IPS DF 6.9 (cell line): ENCODE results near the gene SLC13A3.

Source experiments
- DNase-seq: peaks from one replicate; pipeline ENCODE4 v3.0.0-alpha.2; 2013; ENCODE audit warnings: low read depth, low spot score
- H3K27ac ChIP-seq: one replicate; pipeline ENCODE4 v1.5.1; 2013; ENCODE audit warnings: low read length, control low read depth
- H3K27me3 ChIP-seq: 2 replicates; pipeline ENCODE4 v1.6.1; 2013; ENCODE audit warnings: mild to moderate bottlenecking, low read length; ENCODE audit not compliant: control insufficient read depth, insufficient read depth
- H3K36me3 ChIP-seq: 2 replicates; pipeline ENCODE4 v1.6.1; 2013; ENCODE audit warnings: low read length; ENCODE audit not compliant: control insufficient read depth, insufficient read depth
- H3K4me1 ChIP-seq: 2 replicates; pipeline ENCODE4 v1.6.1; 2013; ENCODE audit warnings: low read length; ENCODE audit not compliant: control insufficient read depth, insufficient read depth
- H3K4me3 ChIP-seq: 2 replicates; pipeline ENCODE4 v1.5.1; 2013; ENCODE audit warnings: mild to moderate bottlenecking, low read length
- H3K9me3 ChIP-seq: 2 replicates; pipeline ENCODE4 v1.6.1; 2013; ENCODE audit warnings: low read length, inconsistent platforms; ENCODE audit not compliant: control insufficient read depth, insufficient read depth
- WGBS: extraction: QIAGEN DNeasy Blood & Tissue Kit; methylation state at CpG from one replicate; pipeline ENCODE4 v1.1.7; 2013; ENCODE audit warnings: mixed read lengths, missing lambda C conversion rate; ENCODE audit not compliant: insufficient read length, insufficient coverage; 5-methylcytosine and 5-hydroxymethylcytosine counted together

The SLC13A3 gene

GRCh38 chr20:46649965-46650542 lies 1.2 kb downstream of the SLC13A3 start:
- no peak for DNase-seq
- no CpG with 5 or more reads among the region's 9 CpGs for WGBS
- Histone ChIP-seq H3K4me3 (no peak overlapping the region), H3K27me3 (peaks cover 4% of the 10 kb centered on the region; the same call in 1 of the 2 replicates), H3K4me1 (peaks cover 2% of the 10 kb centered on the region; the same call in 1 of the 2 replicates), H3K36me3 (no peaks in the 10 kb centered on the region), H3K27ac (no peak overlapping the region), H3K9me3 (no peaks in the 10 kb centered on the region)

- Histone ChIP-seq H3K4me1 (peaks cover 2% of the 10 kb centered on the region; the same call in 1 of the 2 replicates), H3K36me3 (no peaks in the 10 kb centered on the region), H3K27ac (no peak overlapping the region), H3K9me3 (no peaks in the 10 kb centered on the region), H3K4me3 (no peak overlapping the region), H3K27me3 (peaks cover 4% of the 10 kb centered on the region; the same call in 1 of the 2 replicates)
- DNase-seq, result no peak
- no CpG with 5 or more reads among the region's 3 CpGs for WGBS
Measured at GRCh38 chr20:46649650-46649949, 1.7 kb downstream of the SLC13A3 start.

DNA sequence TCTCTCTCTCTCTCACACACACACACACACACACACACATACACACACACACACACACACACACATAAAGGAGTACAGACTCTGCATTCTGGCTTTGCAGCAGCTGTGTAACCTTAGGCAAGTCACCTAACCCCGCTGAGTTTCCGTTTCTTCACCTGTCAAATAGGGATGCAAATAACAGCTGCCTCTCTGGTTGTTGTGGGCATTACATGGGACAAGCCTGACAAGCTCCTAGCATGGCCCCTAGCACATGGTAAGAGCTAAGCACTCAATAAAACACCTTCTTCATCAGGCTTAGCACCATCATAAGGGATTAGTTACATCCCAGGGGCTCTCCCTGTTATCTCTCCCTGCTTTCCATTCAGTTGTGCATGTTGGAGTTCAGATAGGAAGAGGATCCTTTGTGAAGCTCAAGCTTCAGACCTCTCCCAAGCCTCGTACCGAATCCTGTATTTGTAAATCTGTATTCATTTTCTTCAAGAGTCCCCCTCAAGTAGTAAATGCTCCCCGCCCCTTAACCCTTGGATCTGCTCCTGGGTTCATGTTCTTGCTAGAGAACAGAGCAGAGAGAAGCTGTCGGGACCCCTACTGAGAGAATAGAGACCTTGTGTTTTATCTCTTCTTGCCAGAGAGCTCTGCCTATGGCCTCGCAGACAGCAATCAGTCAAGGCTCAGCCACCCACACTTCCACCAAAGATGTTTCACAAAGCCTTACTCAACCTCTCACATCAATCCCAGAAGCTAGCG lies 2.2 kb downstream of the SLC13A3 start:
- H3K27ac ChIP-seq, result no peak overlapping the region
- no peaks in the 10 kb centered on the region for H3K9me3 ChIP-seq
- DNase-seq, result no peak
- H3K27me3 ChIP-seq, result peaks cover 4% of the 10 kb centered on the region; the same call in 1 of the 2 replicates
- WGBS, result no CpG with 5 or more reads among the region's 8 CpGs
- peaks cover 2% of the 10 kb centered on the region; the same call in 1 of the 2 replicates for H3K4me1 ChIP-seq
- H3K36me3 ChIP-seq, result no peaks in the 10 kb centered on the region
- H3K4me3 ChIP-seq, result no peak overlapping the region

DNA sequence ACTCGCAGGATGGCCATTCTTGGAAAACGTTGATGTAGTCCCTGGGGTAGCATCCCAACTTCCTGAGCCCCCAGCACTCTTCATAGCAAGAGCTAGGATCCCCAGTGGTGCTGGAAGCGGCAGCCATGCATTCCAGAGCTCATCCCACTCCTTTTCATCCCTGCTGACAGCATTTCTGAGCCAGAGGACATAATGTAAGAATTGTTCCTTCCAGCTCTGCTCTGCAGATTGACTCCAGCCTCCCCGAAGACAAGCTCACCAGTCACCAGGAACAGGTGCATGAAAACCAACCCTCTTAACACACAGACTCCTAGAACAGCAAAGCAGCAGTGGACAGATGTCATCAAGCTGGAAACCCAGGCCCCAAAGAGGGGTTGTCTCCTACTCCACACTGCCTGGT lies 3.8 kb downstream of the SLC13A3 start:
- peaks cover 2% of the 10 kb centered on the region; the same call in 1 of the 2 replicates for H3K4me1 ChIP-seq
- no peaks in the 10 kb centered on the region for H3K36me3 ChIP-seq
- no peak overlapping the region for H3K27ac ChIP-seq
- no peaks in the 10 kb centered on the region for H3K9me3 ChIP-seq
- no peak for DNase-seq
- no CpG with 5 or more reads among the region's 4 CpGs for WGBS
- peaks cover 4% of the 10 kb centered on the region; the same call in 1 of the 2 replicates for H3K27me3 ChIP-seq
- H3K4me3 ChIP-seq, result no peak overlapping the region

DNA sequence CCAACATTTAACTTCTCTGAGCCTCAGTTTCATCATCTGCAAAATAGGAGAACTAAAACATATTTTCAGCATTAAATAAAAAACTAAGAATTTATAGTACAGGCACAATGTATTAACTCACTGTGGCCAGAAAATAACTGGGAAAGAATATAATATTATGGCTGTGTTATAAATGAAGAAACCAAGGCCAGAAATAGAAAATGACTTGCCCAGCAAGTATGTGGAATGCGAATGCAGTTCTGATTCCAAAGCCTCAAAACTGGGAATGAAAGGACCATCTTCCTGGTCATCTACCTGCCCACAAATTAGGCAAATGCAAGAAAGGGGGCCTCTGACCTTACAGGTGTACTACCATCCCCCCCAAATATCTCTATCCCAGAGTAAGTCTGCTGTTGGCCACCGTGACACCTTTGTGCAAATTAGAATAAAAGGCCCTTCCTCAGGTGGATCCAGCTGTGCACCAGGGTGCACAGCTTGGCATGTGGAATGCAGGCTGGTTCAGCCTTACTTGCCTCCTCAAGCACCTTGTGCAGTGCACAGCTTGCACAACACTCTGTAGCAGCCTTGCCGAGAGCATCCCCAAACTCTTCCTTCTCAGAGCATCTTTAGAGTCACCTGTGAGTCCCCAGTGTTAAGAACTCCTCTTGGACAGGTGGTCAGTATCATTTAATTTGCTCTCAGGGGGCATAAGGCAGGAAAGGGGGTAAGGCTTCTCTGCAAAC lies 4.4 kb downstream of the SLC13A3 start:
- Histone ChIP-seq H3K36me3 (no peaks in the 10 kb centered on the region), H3K9me3 (no peaks in the 10 kb centered on the region), H3K27me3 (peaks cover 4% of the 10 kb centered on the region; the same call in 1 of the 2 replicates), H3K4me3 (no peak overlapping the region), H3K4me1 (peaks cover 2% of the 10 kb centered on the region; the same call in 1 of the 2 replicates), H3K27ac (no peak overlapping the region)
- no peak for DNase-seq
- no CpG with 5 or more reads among the region's 3 CpGs for WGBS

- Histone ChIP-seq H3K4me1 (no peaks in the 10 kb centered on the region), H3K36me3 (no peaks in the 10 kb centered on the region), H3K27me3 (peaks cover 4% of the 10 kb centered on the region; the same call in 1 of the 2 replicates), H3K9me3 (no peaks in the 10 kb centered on the region), H3K27ac (no peak overlapping the region), H3K4me3 (no peak overlapping the region)
- no CpG with 5 or more reads among the region's 4 CpGs for WGBS
- DNase-seq, result no peak
Measured at GRCh38 chr20:46646122-46646521, 5.1 kb downstream of the SLC13A3 start.

GRCh38 chr20:46644733-46645132 lies 6.5 kb downstream of the SLC13A3 start:
- Histone ChIP-seq H3K9me3 (no peaks in the 10 kb centered on the region), H3K36me3 (no peaks in the 10 kb centered on the region), H3K27ac (no peak overlapping the region), H3K27me3 (peaks cover 3% of the 10 kb centered on the region; the same call in 1 of the 2 replicates), H3K4me1 (no peaks in the 10 kb centered on the region), H3K4me3 (no peak overlapping the region)
- no peak for DNase-seq
- WGBS, result no CpG with 5 or more reads among the region's 1 CpG

GRCh38 chr20:46644160-46644559 lies 7.1 kb downstream of the SLC13A3 start:
- WGBS, result no CpG with 5 or more reads among the region's 3 CpGs
- DNase-seq, result no peak
- peaks cover 3% of the 10 kb centered on the region; the same call in 1 of the 2 replicates for H3K27me3 ChIP-seq
- no peaks in the 10 kb centered on the region for H3K9me3 ChIP-seq
- H3K4me3 ChIP-seq, result no peak overlapping the region
- H3K4me1 ChIP-seq, result no peaks in the 10 kb centered on the region
- H3K36me3 ChIP-seq, result no peaks in the 10 kb centered on the region
- H3K27ac ChIP-seq, result no peak overlapping the region

DNA sequence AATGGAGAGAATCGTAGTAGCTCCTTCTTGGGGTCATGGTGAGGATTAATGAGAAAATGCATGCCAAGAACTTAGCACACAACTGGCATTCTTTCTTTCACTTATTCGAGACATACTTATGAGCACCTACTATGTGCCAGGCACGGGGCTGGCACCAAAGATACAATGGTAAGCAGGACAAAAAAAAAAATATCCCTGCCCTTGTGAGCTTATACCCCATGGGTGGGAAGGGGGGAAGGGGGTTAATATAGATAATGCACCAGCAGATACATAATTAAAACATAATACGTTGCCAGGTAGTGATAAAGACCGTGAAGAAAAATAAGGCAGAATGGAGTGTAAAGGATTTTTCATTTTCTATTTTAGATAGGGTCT lies 8.3 kb downstream of the SLC13A3 start:
- no CpG with 5 or more reads among the region's 5 CpGs for WGBS
- H3K36me3 ChIP-seq, result no peaks in the 10 kb centered on the region
- H3K27me3 ChIP-seq, result no peaks in the 10 kb centered on the region
- H3K27ac ChIP-seq, result no peak overlapping the region
- H3K4me1 ChIP-seq, result no peaks in the 10 kb centered on the region
- H3K9me3 ChIP-seq, result no peaks in the 10 kb centered on the region
- no peak for DNase-seq
- no peak overlapping the region for H3K4me3 ChIP-seq

GRCh38 chr20:46642265-46642968 lies 8.8 kb downstream of the SLC13A3 start:
- H3K4me3 ChIP-seq, result no peak overlapping the region
- WGBS, result no CpG with 5 or more reads among the region's 12 CpGs
- H3K9me3 ChIP-seq, result no peaks in the 10 kb centered on the region
- H3K27me3 ChIP-seq, result no peaks in the 10 kb centered on the region
- H3K36me3 ChIP-seq, result no peaks in the 10 kb centered on the region
- H3K4me1 ChIP-seq, result no peaks in the 10 kb centered on the region
- H3K27ac ChIP-seq, result no peak overlapping the region
- DNase-seq, result no peak
